Large intestine (tissue), 3 donors: ENCODE results near the gene CADM2. TPM values are rescaled to one million over a fixed set of nuclear protein-coding genes. Genes with fewer than 3 reads are reported as not detected.
"Not testable (repeated sequence)": the region's sequence is repeated elsewhere in the genome, so short reads cannot be mapped to it uniquely, and the experiment has no call there.

ENCODE experiments used
- DNase-seq, 2 donors: peaks; one replicate each; pipeline versions ENCODE4 v3.0.0 to v3.0.0-alpha.2; 2013
- H3K27ac ChIP-seq: one replicate; pipeline ENCODE4 v1.5.1; 2013; ENCODE audit warnings: low read length
- H3K27me3 ChIP-seq: 2 replicates; pipeline ENCODE4 v1.6.1; 2013; ENCODE audit warnings: low read length; ENCODE audit not compliant: control insufficient read depth, insufficient read depth
- H3K36me3 ChIP-seq: 2 replicates; pipeline ENCODE4 v1.6.1; 2013; ENCODE audit warnings: low read length; ENCODE audit not compliant: control insufficient read depth, insufficient read depth
- H3K4me1 ChIP-seq: one replicate; pipeline ENCODE4 v1.6.1; 2013; ENCODE audit warnings: low read length; ENCODE audit not compliant: control insufficient read depth, insufficient read depth
- H3K4me3 ChIP-seq: one replicate; pipeline ENCODE4 v1.5.1; 2013; ENCODE audit warnings: low read length
- H3K9me3 ChIP-seq: one replicate; pipeline ENCODE4 v1.6.1; 2013; ENCODE audit warnings: mild to moderate bottlenecking, low read depth, low read length, moderate library complexity; ENCODE audit not compliant: control insufficient read depth
- WGBS: methylation state at CpG from one replicate; pipeline ENCODE4 v1.1.5; 2013; ENCODE audit warnings: low lambda C conversion rate; ENCODE audit not compliant: insufficient coverage; 5-methylcytosine and 5-hydroxymethylcytosine counted together
- polyA plus RNA-seq: library from polyadenylated mRNA; unstranded; fragments of 120-200 nt; gene quantifications from one replicate; pipeline ENCODE4 v1.2.1, GENCODE V29; 2013

Gene CADM2
- polyA plus RNA-seq, 1 donor, result 2.4 TPM

- Histone ChIP-seq H3K4me3 (no peak overlapping the region), H3K36me3 (no peaks in the 10 kb centered on the region), H3K4me1 (no peaks in the 10 kb centered on the region), H3K27ac (no peak overlapping the region), H3K27me3 (no peaks in the 10 kb centered on the region), H3K9me3 (no peaks in the 10 kb centered on the region)
- no peak for DNase-seq
- WGBS, result no CpG with 5 or more reads among the region's 5 CpGs
These were observed 974.5 kb downstream of the CADM2 start for GRCh38 chr3:85933326-85933725.

- H3K27me3 ChIP-seq, result no peaks in the 10 kb centered on the region
- H3K36me3 ChIP-seq, result no peaks in the 10 kb centered on the region
- H3K4me1 ChIP-seq, result no peaks in the 10 kb centered on the region
- H3K9me3 ChIP-seq, result no peaks in the 10 kb centered on the region
- no peak overlapping the region for H3K27ac ChIP-seq
- WGBS, result 100% methylated on average over 1 of the region's 1 CpG
- no peak overlapping the region for H3K4me3 ChIP-seq
- no peak for DNase-seq
These were observed 976.4 kb downstream of the CADM2 start for GRCh38 chr3:85935171-85935570.

GRCh38 chr3:85939074-85939482 lies 980.3 kb downstream of the CADM2 start:
- WGBS, result no CpG with 5 or more reads among the region's 3 CpGs
- H3K36me3 ChIP-seq, result no peaks in the 10 kb centered on the region
- H3K4me3 ChIP-seq, result no peak overlapping the region
- no peaks in the 10 kb centered on the region for H3K9me3 ChIP-seq
- no peak overlapping the region for H3K27ac ChIP-seq
- no peak for DNase-seq
- H3K27me3 ChIP-seq, result no peaks in the 10 kb centered on the region
- H3K4me1 ChIP-seq, result no peaks in the 10 kb centered on the region

- 90% methylated on average over 1 of the region's 1 CpG for WGBS
- DNase-seq, result no peak
- H3K4me3 ChIP-seq, result no peak overlapping the region
- H3K27ac ChIP-seq, result no peak overlapping the region
- no peaks in the 10 kb centered on the region for H3K36me3 ChIP-seq
- H3K4me1 ChIP-seq, result no peaks in the 10 kb centered on the region
- no peaks in the 10 kb centered on the region for H3K27me3 ChIP-seq
- no peaks in the 10 kb centered on the region for H3K9me3 ChIP-seq
These were observed 991.6 kb downstream of the CADM2 start for GRCh38 chr3:85950435-85950834.

- no peaks in the 10 kb centered on the region for H3K4me1 ChIP-seq
- no peak for DNase-seq
- no peak overlapping the region for H3K4me3 ChIP-seq
- H3K27ac ChIP-seq, result no peak overlapping the region
- no peaks in the 10 kb centered on the region for H3K36me3 ChIP-seq
- no peaks in the 10 kb centered on the region for H3K9me3 ChIP-seq
- H3K27me3 ChIP-seq, result no peaks in the 10 kb centered on the region
These were observed 1002.0 kb downstream of the CADM2 start for GRCh38 chr3:85960793-85961192.

GRCh38 chr3:85977615-85978338 lies 1019.0 kb downstream of the CADM2 start:
- DNase-seq, result no peak
- Histone ChIP-seq H3K4me1 (no peaks in the 10 kb centered on the region), H3K27me3 (no peaks in the 10 kb centered on the region), H3K9me3 (no peaks in the 10 kb centered on the region), H3K27ac (no peak overlapping the region), H3K36me3 (no peaks in the 10 kb centered on the region), H3K4me3 (no peak overlapping the region)
- 74% methylated on average over 3 of the region's 6 CpGs for WGBS

GRCh38 chr3:85979034-85979433 lies 1020.2 kb downstream of the CADM2 start:
- no peak for DNase-seq

GRCh38 chr3:85989581-85989980 lies 1030.8 kb downstream of the CADM2 start:
- H3K27me3 ChIP-seq, H3K36me3 ChIP-seq, H3K9me3 ChIP-seq, H3K27ac ChIP-seq, H3K4me1 ChIP-seq, H3K4me3 ChIP-seq, DNase-seq: not testable (repeated sequence)
- WGBS, result 0% methylated on average over 1 of the region's 10 CpGs

More at GRCh38 chr3:85979034-85979433, 1020.2 kb downstream of the CADM2 start:
- Histone ChIP-seq H3K9me3 (no peaks in the 10 kb centered on the region), H3K27me3 (no peaks in the 10 kb centered on the region), H3K4me3 (no peak overlapping the region), H3K27ac (no peak overlapping the region), H3K4me1 (no peaks in the 10 kb centered on the region), H3K36me3 (no peaks in the 10 kb centered on the region)

GRCh38 chr3:86029590-86029989 lies 1070.8 kb downstream of the CADM2 start:
- Histone ChIP-seq H3K27me3 (no peaks in the 10 kb centered on the region), H3K4me3 (no peak overlapping the region), H3K27ac (no peak overlapping the region), H3K36me3 (no peaks in the 10 kb centered on the region), H3K9me3 (no peaks in the 10 kb centered on the region), H3K4me1 (no peaks in the 10 kb centered on the region)
- DNase-seq, result no peak
- no CpG with 5 or more reads among the region's 1 CpG for WGBS

GRCh38 chr3:86037916-86038315 lies 1079.1 kb downstream of the CADM2 start:
- no peak overlapping the region for H3K27ac ChIP-seq
- DNase-seq, result no peak
- H3K4me1 ChIP-seq, result no peaks in the 10 kb centered on the region
- H3K4me3 ChIP-seq, result no peak overlapping the region
- H3K9me3 ChIP-seq, result no peaks in the 10 kb centered on the region
- no peaks in the 10 kb centered on the region for H3K36me3 ChIP-seq
- H3K27me3 ChIP-seq, result no peaks in the 10 kb centered on the region

GRCh38 chr3:86046436-86047136 lies 1087.8 kb downstream of the CADM2 start:
- DNase-seq, result no peak
- WGBS, result 67% methylated on average over 4 of the region's 6 CpGs
- Histone ChIP-seq H3K36me3 (no peaks in the 10 kb centered on the region), H3K27me3 (no peaks in the 10 kb centered on the region), H3K4me1 (no peaks in the 10 kb centered on the region), H3K9me3 (no peaks in the 10 kb centered on the region), H3K27ac (no peak overlapping the region), H3K4me3 (no peak overlapping the region)
